D721Med (cell line): ENCODE measurements around the gene KRT86.

ENCODE experiments used
- DNase-seq: peaks from one replicate; pipeline ENCODE4 v3.0.0; 2011; ENCODE audit warnings: low spot score; ENCODE audit not compliant: insufficient read length
- FAIRE-seq: peaks from 2 replicates; lab custom pipeline; 2011; peaks lifted over from hg19 to GRCh38; lab: Jason Lieb, UNC
- CTCF ChIP-seq: IDR thresholded peaks from 2 replicates; pipeline ENCODE4 v1.5.1; 2012; ENCODE audit warnings: mild to moderate bottlenecking, control low read depth; ENCODE audit not compliant: insufficient read depth; ENCODE audit errors: missing control alignments

KRT86 gene

GRCh38 chr12:52267699-52268098 is 6.7 kb upstream of the KRT86 start:
- no peak for FAIRE-seq
- no peak for TF ChIP-seq CTCF
- no peak for DNase-seq

- DNase-seq (no peak), FAIRE-seq (no peak)
- TF ChIP-seq CTCF, result no peak
Observed at GRCh38 chr12:52268212-52268611, 6.2 kb upstream of the KRT86 start.

GRCh38 chr12:52270541-52271070 is 3.8 kb upstream of the KRT86 start:
- DNase-seq (no peak), FAIRE-seq (no peak)
- no peak for TF ChIP-seq CTCF

- DNase-seq (no peak), FAIRE-seq (no peak)
- no peak for TF ChIP-seq CTCF
Observed at GRCh38 chr12:52271158-52271557, 3.3 kb upstream of the KRT86 start.

GRCh38 chr12:52275686-52276085 is 1.2 kb downstream of the KRT86 start:
- DNase-seq (no peak), FAIRE-seq (no peak)
- TF ChIP-seq CTCF, result no peak

- DNase-seq (no peak), FAIRE-seq (no peak)
- TF ChIP-seq CTCF, result no peak
Observed at GRCh38 chr12:52277486-52278245, 3.2 kb downstream of the KRT86 start.
